ENCODE results near the gene CNTN4. TPM values are rescaled to one million over a fixed set of nuclear protein-coding genes. Genes with fewer than 3 reads are reported as not detected.
"Not testable (repeated sequence)": the region's sequence is repeated elsewhere in the genome, so short reads cannot be mapped to it uniquely, and the experiment has no call there.

The CNTN4 gene
- not detected for polyA plus RNA-seq

DNA sequence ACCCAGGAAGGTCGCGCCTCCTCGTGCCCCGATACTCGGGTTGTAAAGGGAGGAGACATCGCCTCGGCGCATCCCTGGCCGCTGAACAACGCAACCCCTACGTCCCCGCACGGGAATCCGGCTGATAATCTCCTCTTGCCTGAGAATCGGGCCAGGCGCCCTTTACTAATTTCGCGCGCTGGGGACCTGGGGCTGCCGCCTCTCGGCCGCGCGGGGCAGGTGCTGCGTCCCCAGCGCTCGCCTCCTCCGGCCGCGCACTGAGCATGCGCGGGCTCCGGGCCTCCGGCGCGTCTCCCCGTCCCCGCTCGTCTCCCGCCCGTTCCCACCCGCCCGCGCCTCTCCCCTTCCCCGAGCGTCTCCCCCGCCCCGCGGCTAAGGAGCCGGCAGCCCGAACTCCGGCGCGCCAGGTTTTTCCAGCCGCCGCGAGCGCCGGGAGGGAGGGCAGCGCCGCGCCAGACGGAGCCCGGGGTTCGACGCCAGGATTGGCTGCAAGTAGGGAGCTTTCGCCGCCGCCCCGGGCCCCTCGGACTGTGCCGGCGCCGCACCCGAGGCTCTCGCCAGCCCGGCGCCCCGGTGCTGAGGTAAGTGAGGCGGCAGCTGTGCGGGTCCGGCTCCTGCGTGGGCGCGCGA, at the start of gene CNTN4:
TSS of gene CNTN4 (plus strand) at position 469 of the 630 bp plus-strand sequence.
- no peaks in the 10 kb centered on the region for H3K36me3 Mint-ChIP-seq
- H3K4me3 Mint-ChIP-seq: peak within 1 kb of the TSS in 2 of 4 donors; percentile 7 to 28
- peak within 1 kb of the TSS in 1 of 3 donors; percentile 16 for H3K27ac Mint-ChIP-seq
- H3K4me1 Mint-ChIP-seq: peaks cover 0 to 7% (median 0%) of the 10 kb centered on the region in 3 donors
- H3K27me3 Mint-ChIP-seq: peaks cover 19% of the 10 kb centered on the region
- H3K9me3 Mint-ChIP-seq: peaks cover 0 to 2% (median 0%) of the 10 kb centered on the region in 3 donors

DNA sequence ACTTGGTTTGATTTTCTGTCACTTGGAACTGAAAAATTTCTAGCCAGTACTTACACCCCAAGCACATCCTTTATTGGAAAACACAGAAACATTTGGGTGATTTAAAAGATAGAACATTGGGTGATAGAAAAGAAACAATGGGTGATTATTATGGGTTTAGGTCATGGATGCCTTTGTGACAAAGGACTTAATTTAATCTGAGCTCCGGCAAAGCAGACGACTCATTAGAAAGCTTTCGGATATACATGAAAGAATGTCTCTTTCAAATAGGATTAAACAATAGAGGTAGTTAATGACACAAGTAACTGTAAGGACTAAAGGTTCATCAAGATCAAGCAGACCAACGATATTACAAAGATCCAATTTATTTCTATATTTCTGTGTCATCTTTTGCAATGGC, 37.3 kb upstream of the CNTN4 start:
- H3K4me3 Mint-ChIP-seq: no peak overlapping the region
- no peaks in the 10 kb centered on the region for H3K4me1 Mint-ChIP-seq

DNA sequence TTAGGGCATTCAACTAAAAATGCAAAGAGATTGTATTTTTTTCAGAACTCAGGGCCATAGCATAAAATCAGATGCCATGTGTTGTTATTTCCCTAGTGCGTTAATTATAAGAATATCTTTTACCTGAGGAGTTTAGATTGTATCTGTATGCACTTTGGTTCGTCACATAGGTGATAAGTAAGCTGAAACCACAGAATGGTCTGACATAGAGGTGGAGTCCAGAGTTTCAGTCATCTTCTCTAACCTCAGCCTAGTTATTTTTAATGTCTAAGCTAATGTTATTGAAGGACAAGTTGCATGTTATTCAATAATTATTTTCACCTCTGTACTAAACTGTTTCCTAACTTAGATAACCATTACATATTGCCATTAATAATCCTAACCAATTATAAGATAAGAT, 27.1 kb upstream of the CNTN4 start:
- Mint-ChIP-seq H3K9me3 (peaks cover 0 to 2% (median 0%) of the 10 kb centered on the region in 3 donors), H3K4me3 (no peak overlapping the region), H3K4me1 (no peaks in the 10 kb centered on the region), H3K27me3 (no peaks in the 10 kb centered on the region), H3K36me3 (no peaks in the 10 kb centered on the region), H3K27ac (no peak overlapping the region)

More for the DNA sequence above, 37.3 kb upstream of the CNTN4 start:
- Mint-ChIP-seq H3K27ac (no peak overlapping the region), H3K36me3 (no peaks in the 10 kb centered on the region), H3K27me3 (no peaks in the 10 kb centered on the region), H3K9me3 (peaks cover 0 to 8% (median 2%) of the 10 kb centered on the region in 3 donors)

DNA sequence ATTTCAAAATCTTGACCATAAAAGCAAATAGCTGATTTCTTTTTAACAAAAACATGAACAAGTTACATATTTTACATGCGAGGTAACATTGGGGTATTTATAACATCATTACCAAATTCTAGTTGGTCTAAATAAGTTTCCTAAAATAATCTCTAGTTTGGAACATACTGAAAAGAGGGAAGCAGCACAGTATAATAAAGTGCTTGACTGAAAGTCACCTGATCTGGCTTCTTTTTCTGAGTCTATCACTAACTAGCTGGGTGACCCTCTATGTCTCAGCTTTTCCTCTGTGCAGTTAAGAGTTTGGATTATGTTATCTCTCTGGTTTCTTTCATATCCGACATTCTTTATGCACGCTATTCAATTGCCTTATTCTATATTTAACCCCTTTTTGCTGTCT, 19.8 kb upstream of the CNTN4 start:
- H3K4me1 Mint-ChIP-seq: no peaks in the 10 kb centered on the region

DNA sequence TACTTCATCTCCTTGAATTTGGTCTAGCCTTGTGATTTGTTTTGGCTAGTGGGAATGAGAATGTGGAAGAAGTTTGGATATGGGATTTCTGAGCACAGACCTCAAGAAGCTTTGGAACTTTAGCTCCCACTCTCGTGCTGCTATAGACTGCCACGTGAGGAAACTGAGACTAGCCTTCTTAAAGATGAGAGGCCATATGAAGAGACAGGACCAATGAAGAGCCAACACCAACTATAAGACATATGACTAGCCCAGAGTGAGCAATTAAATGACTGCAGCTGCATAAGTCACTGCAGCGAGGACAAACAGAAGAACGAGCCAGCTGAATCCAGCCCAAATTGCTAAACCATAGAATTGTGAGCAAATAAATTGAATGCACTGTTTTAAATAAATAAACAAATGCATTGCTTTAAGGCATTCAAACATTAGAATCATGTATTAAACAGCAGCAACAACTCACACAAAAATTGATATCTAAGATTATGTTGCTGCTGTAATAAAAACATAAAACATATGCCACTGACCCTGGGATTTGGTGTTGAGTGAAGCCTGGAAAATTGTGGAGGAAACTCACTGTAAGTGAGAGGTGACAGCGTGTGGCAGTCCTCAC, 15.7 kb upstream of the CNTN4 start:
- Mint-ChIP-seq H3K4me1 (no peaks in the 10 kb centered on the region), H3K4me3 (no peak overlapping the region), H3K9me3 (peaks cover 1 to 12% (median 8%) of the 10 kb centered on the region in 3 donors), H3K27ac (peak overlapping the region in 1 of 3 donors; percentile 50), H3K27me3 (no peaks in the 10 kb centered on the region), H3K36me3 (no peaks in the 10 kb centered on the region)

More for the DNA sequence above, 19.8 kb upstream of the CNTN4 start:
- peaks cover 1 to 12% (median 2%) of the 10 kb centered on the region in 3 donors for H3K9me3 Mint-ChIP-seq
- H3K27me3 Mint-ChIP-seq: no peaks in the 10 kb centered on the region
- no peak overlapping the region for H3K27ac Mint-ChIP-seq
- H3K4me3 Mint-ChIP-seq: no peak overlapping the region
- H3K36me3 Mint-ChIP-seq: no peaks in the 10 kb centered on the region

DNA sequence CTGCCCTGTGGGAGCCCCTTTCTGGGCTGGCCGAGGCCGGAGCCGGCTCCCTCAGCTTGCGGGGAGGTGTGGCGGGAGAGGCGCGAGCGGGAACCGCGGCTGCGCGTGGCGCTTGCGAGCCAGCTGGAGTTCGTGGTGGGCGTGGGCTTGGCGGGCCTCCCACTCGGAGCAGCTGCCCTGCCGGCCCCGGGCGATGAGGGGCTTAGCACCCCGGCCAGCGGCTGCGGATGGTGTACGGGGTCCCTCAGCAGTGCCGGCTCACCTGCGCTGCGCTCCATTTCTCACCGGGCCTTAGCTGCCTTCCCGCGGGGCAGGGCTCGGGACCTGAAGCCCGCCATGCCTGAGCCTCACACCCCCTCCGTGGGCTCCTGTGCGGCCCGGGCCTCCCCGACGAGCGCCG, 15.1 kb upstream of the CNTN4 start:
- not testable (repeated sequence) for H3K27ac Mint-ChIP-seq, H3K4me1 Mint-ChIP-seq, H3K27me3 Mint-ChIP-seq, H3K36me3 Mint-ChIP-seq, H3K4me3 Mint-ChIP-seq
- peaks cover 1 to 12% (median 8%) of the 10 kb centered on the region in 3 donors for H3K9me3 Mint-ChIP-seq

DNA sequence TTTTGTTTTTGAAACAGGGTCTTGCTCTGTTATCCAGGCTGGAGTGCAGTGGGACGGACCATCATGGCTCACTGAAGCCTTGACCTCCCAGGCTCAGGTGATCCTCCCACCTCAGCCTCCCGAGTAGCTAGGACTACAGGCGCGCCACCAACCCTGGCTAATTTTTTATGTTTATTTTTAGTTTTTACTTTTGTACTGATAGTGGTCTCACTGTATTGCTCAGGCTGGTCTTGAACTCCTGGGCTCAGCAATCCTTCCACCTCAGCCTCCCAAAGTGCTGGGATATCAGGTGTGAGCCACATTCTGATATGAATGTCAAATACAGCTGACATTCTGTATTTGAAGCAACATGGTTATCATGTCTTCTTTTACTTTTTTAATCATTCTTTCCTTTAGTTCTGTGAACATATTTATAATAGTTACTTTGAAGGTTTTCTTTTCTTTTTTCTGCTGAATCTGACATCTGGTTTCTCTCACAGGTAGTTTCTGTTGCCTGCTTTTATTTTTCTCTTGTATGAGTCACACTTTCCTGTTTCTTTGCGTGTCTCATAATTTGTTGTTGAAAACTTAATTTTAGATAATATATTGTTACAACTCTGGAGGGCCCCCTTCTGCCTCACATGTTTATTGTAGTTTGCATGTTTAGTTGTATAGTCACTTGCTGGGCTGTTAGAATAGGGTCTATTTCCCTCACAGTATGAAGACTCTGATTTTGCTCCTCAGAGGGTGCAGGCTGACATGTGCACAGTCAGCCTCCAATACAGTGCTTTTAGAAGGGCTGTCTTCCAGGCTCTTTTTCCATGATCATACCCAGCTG, 8.4 kb upstream of the CNTN4 start:
- Mint-ChIP-seq H3K27me3 (no peaks in the 10 kb centered on the region), H3K36me3 (no peaks in the 10 kb centered on the region), H3K9me3 (peaks cover 0 to 6% (median 0%) of the 10 kb centered on the region in 3 donors), H3K4me1 (peaks cover 0 to 1% (median 0%) of the 10 kb centered on the region in 3 donors), H3K4me3 (no peak overlapping the region), H3K27ac (no peak overlapping the region)

DNA sequence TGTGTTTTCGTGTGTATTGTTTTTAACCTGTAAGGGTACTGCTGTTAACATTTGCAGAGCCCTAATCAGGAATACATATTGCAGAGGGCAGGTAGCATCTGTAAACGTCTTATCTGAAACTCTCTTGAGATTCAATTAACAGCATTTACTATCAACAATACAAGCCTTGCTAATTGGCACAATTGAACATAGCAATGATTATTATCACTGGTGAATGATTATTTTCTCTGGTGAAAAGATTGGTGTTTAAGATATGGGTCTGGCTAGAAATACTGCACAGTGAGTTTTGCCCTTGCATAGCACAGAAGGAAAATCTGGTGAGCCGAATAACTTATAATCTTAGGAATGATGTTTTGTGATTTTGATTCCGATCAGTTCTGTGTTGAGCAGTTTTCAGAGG, 5.9 kb upstream of the CNTN4 start:
- Mint-ChIP-seq H3K27ac (no peak overlapping the region), H3K9me3 (peaks cover 0 to 2% (median 0%) of the 10 kb centered on the region in 3 donors), H3K4me3 (no peak overlapping the region), H3K4me1 (peaks cover 0 to 1% (median 0%) of the 10 kb centered on the region in 3 donors), H3K27me3 (peaks cover 3% of the 10 kb centered on the region), H3K36me3 (no peaks in the 10 kb centered on the region)

DNA sequence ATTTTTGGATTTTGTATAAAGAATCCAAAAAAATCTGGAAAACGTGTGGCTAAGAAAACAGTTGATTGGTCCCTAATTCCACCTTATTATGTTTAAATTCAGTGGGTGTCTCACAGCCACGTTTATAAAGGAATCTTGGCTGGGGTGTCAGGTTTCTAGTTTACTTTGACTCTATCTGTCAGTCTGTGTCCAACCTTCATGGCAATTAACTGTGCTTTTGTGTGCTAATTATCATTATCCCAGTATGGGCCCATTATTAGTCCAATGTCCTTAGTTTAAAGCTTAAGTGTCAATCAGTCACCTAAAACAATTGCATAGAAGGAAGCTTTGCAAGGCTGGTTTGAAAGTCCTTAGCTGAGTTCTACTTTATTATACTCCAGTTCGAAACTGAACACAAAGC, 3.7 kb upstream of the CNTN4 start:
- Mint-ChIP-seq H3K36me3 (no peaks in the 10 kb centered on the region), H3K9me3 (peaks cover 0 to 2% (median 0%) of the 10 kb centered on the region in 3 donors), H3K4me1 (peaks cover 0 to 2% (median 1%) of the 10 kb centered on the region in 3 donors), H3K27me3 (peaks cover 9% of the 10 kb centered on the region), H3K27ac (no peak overlapping the region), H3K4me3 (no peak overlapping the region)

DNA sequence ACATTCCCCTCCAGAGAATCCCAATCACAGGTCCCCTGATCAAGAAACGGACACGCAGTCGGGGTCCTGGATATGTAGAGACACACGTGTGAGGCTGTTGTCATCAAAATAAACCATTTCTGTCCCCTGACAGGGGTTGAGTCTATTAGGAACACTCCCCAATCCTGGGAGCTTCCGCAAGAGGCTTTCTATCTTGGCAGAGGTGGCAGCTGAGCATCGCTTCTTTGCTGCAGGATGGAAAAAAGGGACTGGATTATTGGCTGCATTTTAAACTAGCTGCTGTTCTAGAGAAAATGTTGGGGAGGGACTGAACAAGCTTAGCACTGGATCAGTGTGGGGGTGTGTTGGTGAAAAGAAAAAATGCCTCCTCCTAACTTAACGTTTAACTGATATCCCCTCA, 2.5 kb upstream of the CNTN4 start:
- Mint-ChIP-seq H3K27ac (no peak overlapping the region), H3K9me3 (peaks cover 0 to 2% (median 0%) of the 10 kb centered on the region in 3 donors), H3K4me1 (peaks cover 0 to 7% (median 1%) of the 10 kb centered on the region in 3 donors), H3K36me3 (no peaks in the 10 kb centered on the region), H3K4me3 (no peak overlapping the region), H3K27me3 (peaks cover 19% of the 10 kb centered on the region)

DNA sequence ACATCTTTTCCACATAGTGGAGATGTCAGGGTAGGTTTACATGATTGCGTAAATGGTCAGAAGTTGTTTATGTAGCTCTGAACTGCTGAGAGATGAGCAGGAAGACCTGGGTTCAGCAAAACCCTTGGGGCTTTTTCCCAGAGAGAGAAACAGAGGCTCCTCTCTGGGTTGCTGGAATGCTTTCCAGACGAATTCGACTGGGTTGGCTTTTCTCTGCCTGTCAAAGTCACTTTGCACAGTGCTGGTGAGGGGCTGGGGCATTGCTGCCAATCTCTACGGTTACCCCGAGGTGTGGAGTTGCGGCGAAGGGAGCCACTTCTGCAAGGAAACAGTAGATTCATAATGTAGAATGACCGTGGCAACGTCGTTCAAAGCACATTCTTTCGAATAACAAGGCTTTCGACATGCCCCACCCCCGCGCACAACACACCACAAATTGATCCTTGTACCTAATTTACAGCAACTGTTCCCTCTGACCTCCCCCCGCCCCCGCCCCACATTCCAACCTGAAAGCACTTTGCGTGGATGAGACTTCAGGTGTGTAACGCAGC, 950 bp upstream of the CNTN4 start:
- peaks cover 0 to 2% (median 0%) of the 10 kb centered on the region in 3 donors for H3K9me3 Mint-ChIP-seq
- peaks cover 19% of the 10 kb centered on the region for H3K27me3 Mint-ChIP-seq
- no peak overlapping the region for H3K27ac Mint-ChIP-seq
- peaks cover 0 to 7% (median 1%) of the 10 kb centered on the region in 3 donors for H3K4me1 Mint-ChIP-seq
- no peaks in the 10 kb centered on the region for H3K36me3 Mint-ChIP-seq
- H3K4me3 Mint-ChIP-seq: peak overlapping the region in 1 of 4 donors; percentile 7

DNA sequence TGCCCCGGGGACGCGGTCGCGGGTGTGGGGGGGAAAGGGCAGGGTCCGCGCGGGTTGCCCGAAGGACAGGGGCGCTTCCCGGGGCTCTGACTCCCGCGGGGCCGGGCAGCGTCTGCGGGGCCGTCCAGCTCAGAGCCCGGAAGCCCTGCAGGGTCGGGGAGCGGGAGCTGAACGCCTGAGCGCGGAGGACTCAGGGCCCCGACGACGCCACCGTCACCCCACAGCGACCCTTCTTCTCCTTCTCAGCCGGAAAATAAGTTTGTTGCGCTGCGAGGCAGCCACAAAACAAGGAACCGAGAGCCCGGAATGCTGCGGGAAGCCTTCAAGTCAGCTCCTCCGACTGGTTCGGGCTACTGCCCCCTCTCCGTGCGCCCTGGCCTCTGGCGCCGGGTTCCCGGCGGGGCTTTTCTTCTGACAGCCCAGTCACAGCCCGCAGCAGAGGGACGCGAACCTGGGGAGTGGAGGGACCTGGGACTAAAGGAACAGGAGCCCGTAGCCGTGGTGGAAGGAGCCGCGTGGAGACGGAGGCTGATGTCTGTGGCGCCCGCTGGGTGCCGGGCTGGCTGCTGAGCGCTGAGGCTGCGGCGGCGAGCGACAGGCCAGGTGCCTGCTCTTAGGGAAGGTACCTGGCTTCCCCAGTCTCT, 484 bp downstream of the CNTN4 start:
- Mint-ChIP-seq H3K4me1 (peaks cover 0 to 7% (median 0%) of the 10 kb centered on the region in 3 donors), H3K4me3 (no peak overlapping the region), H3K9me3 (peaks cover 0 to 2% (median 0%) of the 10 kb centered on the region in 3 donors), H3K27ac (peak overlapping the region in 1 of 3 donors; percentile 16), H3K36me3 (no peaks in the 10 kb centered on the region), H3K27me3 (peaks cover 19% of the 10 kb centered on the region)

DNA sequence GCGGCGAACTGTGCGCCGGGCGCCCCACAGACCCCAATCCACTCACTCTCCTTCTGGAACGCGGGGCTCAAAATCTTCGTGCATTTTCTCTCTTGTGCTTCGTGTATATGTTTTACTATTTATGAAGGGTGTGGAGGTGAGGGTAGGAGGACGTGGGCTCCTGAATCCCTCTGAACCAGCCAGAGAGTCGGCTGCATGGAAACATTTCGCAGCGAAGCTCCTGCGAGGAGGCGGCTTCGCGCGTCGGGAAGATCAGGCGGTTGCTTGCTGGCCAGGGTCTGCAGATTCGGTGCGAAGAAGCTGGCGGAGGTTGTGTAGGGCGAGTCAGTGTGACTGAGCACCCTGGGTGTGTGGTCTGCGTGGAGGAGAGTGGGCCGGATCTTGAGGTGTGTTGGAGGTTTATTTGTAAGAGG, 1.1 kb downstream of the CNTN4 start:
- Mint-ChIP-seq H3K36me3 (no peaks in the 10 kb centered on the region), H3K4me1 (peaks cover 0 to 7% (median 0%) of the 10 kb centered on the region in 3 donors), H3K4me3 (peak overlapping the region in 3 of 4 donors; percentile 50 to 63 (median 61)), H3K27ac (no peak overlapping the region), H3K27me3 (peaks cover 19% of the 10 kb centered on the region), H3K9me3 (peaks cover 0 to 2% (median 0%) of the 10 kb centered on the region in 3 donors)

DNA sequence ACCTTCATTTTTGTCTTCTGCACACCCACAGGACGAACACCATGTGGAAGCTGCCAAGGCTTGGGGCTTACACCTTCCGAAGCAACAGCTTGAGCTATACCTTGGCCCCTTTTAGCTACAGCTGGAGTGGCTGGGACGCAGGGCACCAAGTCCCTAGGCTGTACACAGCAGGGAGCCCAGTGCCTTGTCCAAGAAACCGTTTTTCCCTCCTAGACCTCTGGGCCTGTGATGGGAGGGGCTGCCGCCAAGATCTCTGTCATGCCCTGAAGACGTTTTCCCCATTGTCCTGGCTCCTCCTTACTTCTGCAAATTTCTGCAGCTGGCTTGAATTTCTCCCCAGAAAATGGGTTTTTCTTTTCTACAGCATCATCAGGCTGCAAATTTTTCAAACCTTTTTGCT, 7.8 kb downstream of the CNTN4 start:
- Mint-ChIP-seq H3K9me3 (peaks cover 8 to 11% (median 8%) of the 10 kb centered on the region in 3 donors), H3K4me1 (no peaks in the 10 kb centered on the region), H3K27ac (no peak overlapping the region), H3K27me3 (no peaks in the 10 kb centered on the region), H3K36me3 (peaks cover 2% of the 10 kb centered on the region), H3K4me3 (no peak overlapping the region)
